Tibial artery (tissue), 4 donors: ENCODE data around the gene MTERF4.

ENCODE experiments used
- DNase-seq, 2 donors: peaks; one replicate each; pipeline ENCODE4 v3.0.0-alpha.2; 2019
- H3K27ac ChIP-seq, 2 donors: fragments of 200-600 bp; sonication (generic) in 1 of 2; 1 replicate in 1 of 2; 2 replicates in 1 of 2; pipeline ENCODE4 v1.5.1; 2018 to 2019; ENCODE audit warnings: mild to moderate bottlenecking in 1 of 2
- H3K27me3 ChIP-seq, 2 donors: fragments of 200-600 bp; sonication (generic) in 1 of 2; one replicate each; pipeline versions ENCODE4 v1.5.1 to v1.6.0; 2016 to 2019
- H3K36me3 ChIP-seq, 3 donors: fragments of 200-600 bp; sonication (generic) in 2 of 3; one replicate each; pipeline ENCODE4 v1.5.1; 2016 to 2019; ENCODE audit warnings: mild to moderate bottlenecking in 2 of 3
- H3K4me1 ChIP-seq, 4 donors: fragments of 200-600 bp; sonication (generic) in 2 of 4; 1 replicate in 3 of 4; 2 replicates in 1 of 4; pipeline ENCODE4 v1.5.1; 2016 to 2019
- H3K4me3 ChIP-seq, 2 donors: fragments of 200-600 bp; sonication (generic) in 1 of 2; 1 replicate in 1 of 2; 2 replicates in 1 of 2; pipeline ENCODE4 v1.5.1; 2018 to 2019; ENCODE audit warnings: mild to moderate bottlenecking in 2 of 2
- H3K9me3 ChIP-seq, 3 donors: fragments of 200-600 bp; sonication (generic) in 1 of 3; one replicate each; pipeline ENCODE4 v1.5.1; 2016 to 2019
- CTCF ChIP-seq, 2 experiments: fragments of 200-600 bp in 1 of 2; fragments of 450-650 bp in 1 of 2; IDR thresholded peaks; one replicate each; pipeline ENCODE4 v1.5.1; 2017 to 2019; ENCODE audit warnings: antibody characterized with exemption in 2 of 2, mild to moderate bottlenecking in 1 of 2, moderate library complexity in 1 of 2
- intact Hi-C: fragments of 100-400 bp; cut with DNase I; formaldehyde crosslinking; loops from one replicate; pipeline ENCODE4 v1.15.0; 2023; ENCODE audit warnings: low total_unique reads

The MTERF4 gene

GRCh38 chr2:241064802-241065354 is 37.2 kb downstream of the MTERF4 start:
- Histone ChIP-seq H3K27me3 (peaks cover 0 to 29% of the 10 kb centered on the region in 2 donors), H3K36me3 (peaks cover 4 to 56% (median 48%) of the 10 kb centered on the region in 3 donors), H3K9me3 (no peaks in the 10 kb centered on the region), H3K4me1 (peaks cover 0 to 21% (median 5%) of the 10 kb centered on the region in 4 donors), H3K27ac (no peak overlapping the region), H3K4me3 (no peak overlapping the region)
- no peak for TF ChIP-seq CTCF (IDR thresholded peaks at IDR 0.05)
- intact Hi-C loops = no loop called here
- DNase-seq = no peak

GRCh38 chr2:241064008-241064801 is 37.9 kb downstream of the MTERF4 start:
- Histone ChIP-seq H3K27me3 (peaks cover 0 to 29% of the 10 kb centered on the region in 2 donors), H3K4me3 (no peak overlapping the region), H3K36me3 (peaks cover 4 to 49% (median 41%) of the 10 kb centered on the region in 3 donors), H3K27ac (no peak overlapping the region), H3K4me1 (peaks cover 0 to 21% (median 5%) of the 10 kb centered on the region in 4 donors), H3K9me3 (no peaks in the 10 kb centered on the region)
- TF ChIP-seq CTCF (IDR thresholded peaks at IDR 0.05) = no peak
- DNase-seq = no peak
- intact Hi-C loops = no loop called here

- Histone ChIP-seq H3K4me3 (no peak overlapping the region), H3K36me3 (peaks cover 0 to 43% (median 35%) of the 10 kb centered on the region in 3 donors), H3K4me1 (peaks cover 0 to 21% (median 5%) of the 10 kb centered on the region in 4 donors), H3K27me3 (peaks cover 0 to 29% of the 10 kb centered on the region in 2 donors), H3K27ac (no peak overlapping the region), H3K9me3 (no peaks in the 10 kb centered on the region)
- TF ChIP-seq CTCF (IDR thresholded peaks at IDR 0.05) = no peak
- intact Hi-C loops = no loop called here
- no peak for DNase-seq
Measured at GRCh38 chr2:241063587-241063986, 38.5 kb downstream of the MTERF4 start.

GRCh38 chr2:241063093-241063551 is 39.0 kb downstream of the MTERF4 start:
- peaks cover 0 to 38% (median 30%) of the 10 kb centered on the region in 3 donors for H3K36me3 ChIP-seq
- H3K27ac ChIP-seq = no peak overlapping the region
- H3K4me1 ChIP-seq = peaks cover 0 to 21% (median 5%) of the 10 kb centered on the region in 4 donors
- no peaks in the 10 kb centered on the region for H3K9me3 ChIP-seq
- DNase-seq = no peak
- H3K4me3 ChIP-seq = no peak overlapping the region
- intact Hi-C loops = no loop called here
- H3K27me3 ChIP-seq = peaks cover 0 to 29% of the 10 kb centered on the region in 2 donors
- TF ChIP-seq CTCF (IDR thresholded peaks at IDR 0.05) = no peak

- intact Hi-C loops = no loop called here
- H3K9me3 ChIP-seq = no peaks in the 10 kb centered on the region
- no peak for DNase-seq
- TF ChIP-seq CTCF (IDR thresholded peaks at IDR 0.05) = no peak
- H3K4me3 ChIP-seq = no peak overlapping the region
- no peak overlapping the region for H3K27ac ChIP-seq
- H3K36me3 ChIP-seq = peaks cover 0 to 33% (median 26%) of the 10 kb centered on the region in 3 donors
- peaks cover 0 to 29% of the 10 kb centered on the region in 2 donors for H3K27me3 ChIP-seq
- H3K4me1 ChIP-seq = peaks cover 0 to 21% (median 5%) of the 10 kb centered on the region in 4 donors
Measured at GRCh38 chr2:241062389-241063092, 39.5 kb downstream of the MTERF4 start.
